NB4 (cell line): Measurements from ENCODE around the gene PLD2.

ENCODE experiments used
- POLR2A ChIP-seq: IDR thresholded peaks from 2 replicates; pipeline ENCODE4 v1.6.1; 2011; ENCODE audit warnings: mild to moderate bottlenecking; ENCODE audit not compliant: insufficient read length; ENCODE audit errors: extremely low read depth
- TF ChIP-seq, protein P1 (sequence below): IDR thresholded peaks from one replicate; pipeline ENCODE4 v1.5.1; 2012; ENCODE audit warnings: low read depth, low read length
- TF ChIP-seq, protein P2 (sequence below): IDR thresholded peaks from 2 replicates; pipeline ENCODE4 v1.6.1; 2011; ENCODE audit warnings: low read depth, low read length

DNA sequence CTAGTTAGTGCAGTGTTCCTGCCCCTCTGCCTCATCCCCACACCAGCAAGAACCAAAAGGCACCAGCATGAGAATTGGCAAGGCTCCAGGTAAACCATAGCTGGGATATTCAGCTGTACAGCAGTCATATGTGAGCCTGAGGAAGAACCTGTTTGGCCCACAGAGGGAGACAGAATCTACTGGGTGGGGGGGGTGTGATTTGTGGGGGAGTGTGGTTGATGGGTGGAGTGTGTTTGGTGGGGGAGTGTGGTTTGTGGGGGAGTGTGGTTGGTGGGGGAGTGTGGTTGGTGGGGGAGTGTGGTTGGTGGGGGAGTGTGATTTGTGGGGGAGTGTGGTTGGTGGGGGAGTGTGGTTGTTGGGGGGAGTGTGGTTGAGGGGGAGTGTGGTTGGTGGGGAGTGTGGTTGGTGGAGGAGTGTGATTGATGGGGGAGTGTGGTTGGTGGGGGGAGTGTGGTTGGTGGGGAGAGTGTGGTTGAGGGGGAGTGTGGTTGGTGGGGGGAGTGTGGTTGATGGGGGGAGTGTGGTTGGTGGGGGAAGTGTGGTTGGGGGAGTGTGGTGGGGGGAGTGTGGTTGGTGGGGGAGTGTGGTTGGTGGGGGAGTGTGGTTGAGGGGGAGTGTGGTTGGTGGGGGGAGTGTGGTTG is 45.7 kb downstream of the PLD2 start:
- TF ChIP-seq, protein P1, sequence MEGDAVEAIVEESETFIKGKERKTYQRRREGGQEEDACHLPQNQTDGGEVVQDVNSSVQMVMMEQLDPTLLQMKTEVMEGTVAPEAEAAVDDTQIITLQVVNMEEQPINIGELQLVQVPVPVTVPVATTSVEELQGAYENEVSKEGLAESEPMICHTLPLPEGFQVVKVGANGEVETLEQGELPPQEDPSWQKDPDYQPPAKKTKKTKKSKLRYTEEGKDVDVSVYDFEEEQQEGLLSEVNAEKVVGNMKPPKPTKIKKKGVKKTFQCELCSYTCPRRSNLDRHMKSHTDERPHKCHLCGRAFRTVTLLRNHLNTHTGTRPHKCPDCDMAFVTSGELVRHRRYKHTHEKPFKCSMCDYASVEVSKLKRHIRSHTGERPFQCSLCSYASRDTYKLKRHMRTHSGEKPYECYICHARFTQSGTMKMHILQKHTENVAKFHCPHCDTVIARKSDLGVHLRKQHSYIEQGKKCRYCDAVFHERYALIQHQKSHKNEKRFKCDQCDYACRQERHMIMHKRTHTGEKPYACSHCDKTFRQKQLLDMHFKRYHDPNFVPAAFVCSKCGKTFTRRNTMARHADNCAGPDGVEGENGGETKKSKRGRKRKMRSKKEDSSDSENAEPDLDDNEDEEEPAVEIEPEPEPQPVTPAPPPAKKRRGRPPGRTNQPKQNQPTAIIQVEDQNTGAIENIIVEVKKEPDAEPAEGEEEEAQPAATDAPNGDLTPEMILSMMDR, result no peak
- no peak for TF ChIP-seq POLR2A
- TF ChIP-seq, protein P2, sequence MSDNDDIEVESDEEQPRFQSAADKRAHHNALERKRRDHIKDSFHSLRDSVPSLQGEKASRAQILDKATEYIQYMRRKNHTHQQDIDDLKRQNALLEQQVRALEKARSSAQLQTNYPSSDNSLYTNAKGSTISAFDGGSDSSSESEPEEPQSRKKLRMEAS, result no peak
